ENCODE data around the gene IZUMO4. TPM values are rescaled to one million over a fixed set of nuclear protein-coding genes. Genes with fewer than 3 reads are reported as not detected.

Gene IZUMO4
- total and polyA plus RNA-seq, 11 donors = 1.7 to 6.2 (median 2.6) TPM; not detected in 1

- DNase-seq = no peak
- intact Hi-C loops (cut with DNase I) = no loop called here
- H3K27ac ChIP-seq = peak overlapping the region in 1 of 12 donors; percentile 64
- H3K36me3 ChIP-seq = peaks cover 0 to 61% (median 41%) of the 10 kb centered on the region in 9 donors
- H3K4me3 ChIP-seq = no peak overlapping the region
- no peaks in the 10 kb centered on the region for H3K27me3 ChIP-seq
- no peak for ATAC-seq
- TF ChIP-seq POLR2A (IDR thresholded peaks at IDR 0.05) = no peak
- no peak for TF ChIP-seq CTCF (IDR thresholded peaks at IDR 0.05)
- no peaks in the 10 kb centered on the region for H3K9me3 ChIP-seq
- H3K4me1 ChIP-seq = peaks cover 0 to 24% (median 5%) of the 10 kb centered on the region in 12 donors
- 83 to 89% (median 87%) methylated on average over 14 to 22 of the region's 22 CpGs for WGBS, 4 donors
These were observed 42.8 kb downstream of the IZUMO4 start for GRCh38 chr19:2139385-2140137.

- Histone ChIP-seq H3K27me3 (no peaks in the 10 kb centered on the region), H3K9me3 (no peaks in the 10 kb centered on the region), H3K4me1 (peaks cover 0 to 24% (median 7%) of the 10 kb centered on the region in 12 donors), H3K36me3 (peaks cover 0 to 62% (median 38%) of the 10 kb centered on the region in 9 donors), H3K4me3 (no peak overlapping the region), H3K27ac (no peak overlapping the region)
- 88 to 92% (median 89%) methylated on average over 14 of the region's 14 CpGs for WGBS, 4 donors
- no peak for DNase-seq
- intact Hi-C loops (cut with DNase I) = no loop called here
- TF ChIP-seq CTCF (IDR thresholded peaks at IDR 0.05) (no peak), POLR2A (IDR thresholded peaks at IDR 0.05) (no peak)
- ATAC-seq = no peak
These were observed 43.4 kb downstream of the IZUMO4 start for GRCh38 chr19:2140138-2140569.

GRCh38 chr19:2142173-2142829, 45.6 kb downstream of the IZUMO4 start:
- no peaks in the 10 kb centered on the region for H3K27me3 ChIP-seq
- intact Hi-C loops (cut with DNase I) = no loop called here
- no peak for TF ChIP-seq CTCF (IDR thresholded peaks at IDR 0.05)
- TF ChIP-seq POLR2A (IDR thresholded peaks at IDR 0.05) = no peak
- no peak for DNase-seq
- WGBS, 4 donors = 91 to 94% (median 93%) methylated on average over 15 of the region's 15 CpGs
- no peak for ATAC-seq
- H3K36me3 ChIP-seq = peaks cover 0 to 49% (median 20%) of the 10 kb centered on the region in 9 donors
- no peak overlapping the region for H3K4me3 ChIP-seq
- H3K4me1 ChIP-seq = peaks cover 0 to 43% (median 15%) of the 10 kb centered on the region in 12 donors
- no peak overlapping the region for H3K27ac ChIP-seq
- H3K9me3 ChIP-seq = no peaks in the 10 kb centered on the region

- TF ChIP-seq CTCF (IDR thresholded peaks at IDR 0.05) (no peak), POLR2A (IDR thresholded peaks at IDR 0.05) (no peak)
- Histone ChIP-seq H3K4me3 (no peak overlapping the region), H3K36me3 (peaks cover 0 to 32% (median 7%) of the 10 kb centered on the region in 9 donors), H3K9me3 (no peaks in the 10 kb centered on the region), H3K27ac (no peak overlapping the region), H3K27me3 (no peaks in the 10 kb centered on the region), H3K4me1 (peaks cover 0 to 45% (median 21%) of the 10 kb centered on the region in 12 donors)
- intact Hi-C loops (cut with DNase I) = no loop called here
- ATAC-seq (peak in 1 of 4 donors; percentile 9), DNase-seq (no peak)
- WGBS, 4 donors = 87 to 95% (median 93%) methylated on average over 5 to 15 of the region's 15 CpGs
These were observed 47.5 kb downstream of the IZUMO4 start for GRCh38 chr19:2144190-2144589.

All from heart left ventricle (tissue), 16 donors.